Measurements from ENCODE around the gene SYNGR4. TPM values are rescaled to one million over a fixed set of nuclear protein-coding genes. Genes with fewer than 3 reads are reported as not detected.
A peak's percentile ranks its signal among the peaks of the same experiment; 100 is the strongest.

The SYNGR4 gene
- total RNA-seq, 3 donors from 2014 or later = not detected

GRCh38 chr19:48405010-48405659, 41.0 kb downstream of the SYNGR4 start:
- Mint-ChIP-seq H3K4me1 (ENCODE audit: low read depth) (peaks cover 9% of the 10 kb centered on the region), H3K4me3 (no peak overlapping the region), H3K36me3 (ENCODE audit: insufficient read depth) (no peaks in the 10 kb centered on the region), H3K9me3 (no peaks in the 10 kb centered on the region), H3K27me3 (ENCODE audit: low read depth) (peaks cover 8% of the 10 kb centered on the region)
- ATAC-seq (no peak), DNase-seq (no peak)

GRCh38 chr19:48405850-48406249, 41.7 kb downstream of the SYNGR4 start:
- no peaks in the 10 kb centered on the region for H3K36me3 Mint-ChIP-seq (ENCODE audit: insufficient read depth)

DNA sequence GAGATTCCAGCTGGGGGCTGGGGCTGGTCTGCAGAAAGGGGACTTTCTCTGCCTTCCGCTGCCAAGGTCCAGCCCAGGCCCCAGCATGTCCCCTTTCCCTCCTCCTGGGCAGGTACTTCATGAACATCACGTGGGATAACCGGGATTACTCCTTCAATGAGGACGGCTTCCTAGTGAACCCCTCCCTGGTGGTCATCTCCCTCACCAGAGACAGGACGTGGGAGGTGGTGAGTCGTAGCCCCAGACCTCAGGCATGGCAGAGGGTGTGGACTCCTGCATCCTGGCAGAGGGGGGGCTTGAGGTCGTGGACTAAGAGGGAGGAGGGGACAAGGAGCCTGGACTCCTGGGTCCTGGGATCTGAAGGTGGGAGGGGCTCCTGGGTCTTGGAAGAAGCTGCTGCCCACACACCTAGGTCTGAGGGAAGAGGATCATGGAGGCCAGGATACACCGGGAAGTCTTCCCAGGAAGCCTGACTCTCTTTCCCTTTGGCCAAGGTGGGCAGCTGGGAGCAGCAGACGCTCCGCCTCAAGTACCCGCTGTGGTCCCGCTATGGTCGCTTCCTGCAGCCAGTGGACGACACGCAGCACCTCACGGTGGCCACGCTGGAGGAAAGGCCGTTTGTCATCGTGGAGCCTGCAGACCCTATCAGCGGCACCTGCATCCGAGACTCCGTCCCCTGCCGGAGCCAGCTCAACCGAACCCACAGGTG, 49.9 kb downstream of the SYNGR4 start:
- DNase-seq (no peak), ATAC-seq (no peak)
- H3K4me1 Mint-ChIP-seq (ENCODE audit: low read depth) = peaks cover 14% of the 10 kb centered on the region
- peaks cover 11% of the 10 kb centered on the region for H3K27me3 Mint-ChIP-seq (ENCODE audit: low read depth)
- H3K9me3 Mint-ChIP-seq = no peaks in the 10 kb centered on the region
- H3K36me3 Mint-ChIP-seq (ENCODE audit: insufficient read depth) = no peaks in the 10 kb centered on the region
- no peak overlapping the region for H3K4me3 Mint-ChIP-seq

More at GRCh38 chr19:48405850-48406249, 41.7 kb downstream of the SYNGR4 start:
- Mint-ChIP-seq H3K9me3 (no peaks in the 10 kb centered on the region), H3K27me3 (ENCODE audit: low read depth) (peaks cover 8% of the 10 kb centered on the region), H3K4me3 (no peak overlapping the region), H3K4me1 (ENCODE audit: low read depth) (peaks cover 9% of the 10 kb centered on the region)
- DNase-seq = no peak
- ATAC-seq = no peak

- no peak overlapping the region for H3K4me3 Mint-ChIP-seq
These were observed 51.2 kb downstream of the SYNGR4 start for GRCh38 chr19:48415395-48415794.

GRCh38 chr19:48415806-48416221, 51.6 kb downstream of the SYNGR4 start:
- no peaks in the 10 kb centered on the region for H3K9me3 Mint-ChIP-seq
- peaks cover 11% of the 10 kb centered on the region for H3K27me3 Mint-ChIP-seq (ENCODE audit: low read depth)
- ATAC-seq (no peak), DNase-seq (no peak)
- no peak overlapping the region for H3K4me3 Mint-ChIP-seq
- H3K4me1 Mint-ChIP-seq (ENCODE audit: low read depth) = peaks cover 16% of the 10 kb centered on the region
- H3K36me3 Mint-ChIP-seq (ENCODE audit: insufficient read depth) = no peaks in the 10 kb centered on the region

More at GRCh38 chr19:48415395-48415794, 51.2 kb downstream of the SYNGR4 start:
- Mint-ChIP-seq H3K4me1 (ENCODE audit: low read depth) (peaks cover 16% of the 10 kb centered on the region), H3K9me3 (no peaks in the 10 kb centered on the region), H3K27me3 (ENCODE audit: low read depth) (peaks cover 11% of the 10 kb centered on the region), H3K36me3 (ENCODE audit: insufficient read depth) (no peaks in the 10 kb centered on the region)
- ATAC-seq = peak; percentile 68 to 69
- DNase-seq = peak; percentile 58

DNA sequence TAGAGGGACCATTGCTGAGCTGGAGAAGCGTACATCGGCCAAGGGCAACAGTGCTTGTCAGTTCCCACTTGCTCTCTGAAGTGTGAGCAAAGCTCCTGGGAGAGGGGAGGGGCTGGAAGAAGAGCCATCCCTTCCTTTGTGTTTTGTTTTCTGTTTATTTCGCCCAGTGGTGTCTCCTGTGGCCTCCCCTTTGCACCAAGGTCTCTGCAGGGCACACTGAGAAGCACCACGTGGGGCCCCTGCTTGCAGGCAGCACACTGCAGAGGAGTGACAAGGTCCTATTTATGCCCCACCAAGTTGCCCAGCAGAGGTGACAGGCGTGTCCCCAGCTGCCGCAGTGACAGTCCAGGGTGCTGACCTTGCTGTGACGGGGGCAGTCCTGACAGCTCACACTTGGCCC, 53.3 kb downstream of the SYNGR4 start:
- Mint-ChIP-seq H3K4me3 (no peak overlapping the region), H3K36me3 (ENCODE audit: insufficient read depth) (no peaks in the 10 kb centered on the region), H3K9me3 (no peaks in the 10 kb centered on the region), H3K4me1 (ENCODE audit: low read depth) (peaks cover 16% of the 10 kb centered on the region), H3K27me3 (ENCODE audit: low read depth) (peaks cover 11% of the 10 kb centered on the region)
- ATAC-seq (no peak), DNase-seq (no peak)

DNA sequence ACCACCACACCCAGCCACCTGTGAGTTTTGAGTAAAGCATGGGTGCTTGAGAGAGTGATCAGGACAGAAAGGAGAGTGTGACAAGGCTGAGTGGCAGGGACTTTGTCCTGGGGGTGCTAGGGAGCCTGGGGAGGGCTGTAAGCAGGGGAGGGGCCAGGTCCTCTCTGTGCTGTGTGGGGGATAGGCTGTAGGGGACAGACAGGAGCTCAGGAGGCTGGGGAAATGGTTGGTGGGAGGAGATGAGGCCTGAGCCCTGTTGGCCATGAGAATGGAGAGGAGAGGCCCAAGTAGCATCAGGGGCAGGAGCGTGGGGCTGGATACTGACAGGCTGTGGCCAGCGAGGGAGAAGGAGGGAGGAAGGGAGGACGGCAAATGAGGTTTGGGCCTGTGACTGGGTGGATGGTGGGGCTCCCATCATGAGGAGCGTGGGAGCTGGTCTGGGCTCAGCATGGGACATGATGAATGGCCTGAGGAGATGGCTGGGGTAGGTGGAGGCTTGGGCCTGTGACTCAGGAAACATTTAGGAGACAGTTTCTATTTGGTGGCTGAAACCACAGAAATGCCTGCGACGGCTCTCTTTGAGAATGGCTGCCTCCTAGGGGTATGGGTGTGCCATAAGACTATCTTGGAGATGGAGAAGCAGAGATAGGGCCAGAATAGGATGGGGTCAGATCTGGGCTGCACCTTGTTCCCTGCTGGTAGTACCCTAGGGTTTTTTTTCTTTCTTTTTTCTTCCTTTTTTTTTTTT, 54.3 kb downstream of the SYNGR4 start:
- peaks cover 16% of the 10 kb centered on the region for H3K4me1 Mint-ChIP-seq (ENCODE audit: low read depth)
- DNase-seq (no peak), ATAC-seq (no peak)
- peak overlapping the region; percentile 59 for H3K4me3 Mint-ChIP-seq
- no peaks in the 10 kb centered on the region for H3K36me3 Mint-ChIP-seq (ENCODE audit: insufficient read depth)
- H3K27me3 Mint-ChIP-seq (ENCODE audit: low read depth) = peaks cover 11% of the 10 kb centered on the region
- H3K9me3 Mint-ChIP-seq = no peaks in the 10 kb centered on the region

DNA sequence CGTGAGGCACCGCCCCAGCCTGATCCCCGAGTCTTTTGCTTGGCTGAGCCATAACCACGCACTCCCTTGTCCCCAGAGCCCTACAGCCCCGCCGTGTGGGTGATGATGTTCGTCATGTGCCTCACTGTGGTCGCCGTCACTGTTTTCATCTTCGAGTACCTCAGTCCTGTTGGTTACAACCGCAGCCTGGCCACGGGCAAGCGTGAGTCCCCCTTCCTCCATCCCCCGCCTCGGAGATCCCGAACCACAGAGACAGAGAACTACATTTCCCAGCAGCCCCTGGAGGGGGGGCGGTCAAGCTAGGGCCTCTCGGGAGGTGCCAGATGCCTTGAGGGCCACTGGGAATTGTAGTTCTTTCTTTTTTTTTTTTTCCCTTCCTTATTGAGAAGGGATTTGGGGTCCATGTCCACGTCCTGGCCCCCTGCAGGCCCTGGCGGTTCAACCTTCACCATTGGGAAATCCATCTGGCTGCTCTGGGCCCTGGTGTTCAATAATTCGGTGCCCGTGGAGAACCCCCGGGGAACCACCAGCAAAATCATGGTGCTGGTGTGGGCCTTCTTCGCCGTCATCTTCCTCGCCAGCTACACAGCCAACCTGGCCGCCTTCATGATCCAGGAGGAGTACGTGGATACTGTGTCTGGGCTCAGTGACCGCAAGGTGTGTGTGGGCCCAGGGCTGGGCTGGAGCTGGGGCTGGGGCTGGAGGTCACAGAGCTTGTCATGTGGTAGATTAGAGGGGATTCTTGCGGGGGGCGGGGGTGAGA, 55.2 kb downstream of the SYNGR4 start:
- DNase-seq (peak; percentile 60), ATAC-seq (peak; percentile 81 to 85)
- H3K4me1 Mint-ChIP-seq (ENCODE audit: low read depth) = peaks cover 16% of the 10 kb centered on the region
- peaks cover 11% of the 10 kb centered on the region for H3K27me3 Mint-ChIP-seq (ENCODE audit: low read depth)
- peak overlapping the region; percentile 59 for H3K4me3 Mint-ChIP-seq
- no peaks in the 10 kb centered on the region for H3K36me3 Mint-ChIP-seq (ENCODE audit: insufficient read depth)
- H3K9me3 Mint-ChIP-seq = no peaks in the 10 kb centered on the region

GRCh38 chr19:48421548-48421947, 57.4 kb downstream of the SYNGR4 start:
- H3K4me1 Mint-ChIP-seq (ENCODE audit: low read depth) = peaks cover 14% of the 10 kb centered on the region
- no peak overlapping the region for H3K4me3 Mint-ChIP-seq
- no peaks in the 10 kb centered on the region for H3K36me3 Mint-ChIP-seq (ENCODE audit: insufficient read depth)
- DNase-seq = no peak
- H3K9me3 Mint-ChIP-seq = no peaks in the 10 kb centered on the region
- peaks cover 4% of the 10 kb centered on the region for H3K27me3 Mint-ChIP-seq (ENCODE audit: low read depth)
- no peak for ATAC-seq

GRCh38 chr19:48424694-48425219, 60.6 kb downstream of the SYNGR4 start:
- Mint-ChIP-seq H3K36me3 (ENCODE audit: insufficient read depth) (no peaks in the 10 kb centered on the region), H3K4me1 (ENCODE audit: low read depth) (peaks cover 5% of the 10 kb centered on the region), H3K27me3 (ENCODE audit: low read depth) (no peaks in the 10 kb centered on the region), H3K4me3 (peak overlapping the region; percentile 24), H3K9me3 (no peaks in the 10 kb centered on the region)
- DNase-seq (no peak), ATAC-seq (no peak)

Other genes starting within 250 kb of the SYNGR4 start
- 100 to 1,000 TPM in 2 of 3 donors, 10 to 100 TPM in 1; 77.5 to 103 (median 102) TPM for gene LIG1, start 194.0 kb upstream of the SYNGR4 start, total RNA-seq
- gene ZSWIM9, start 193.7 kb upstream of the SYNGR4 start, total RNA-seq = 1 to 10 TPM; 6.0 to 6.7 (median 6.5) TPM
- 10 to 100 TPM; 47.6 to 55.1 (median 51.3) TPM for gene CARD8, start 108.5 kb upstream of the SYNGR4 start, total RNA-seq
- gene ZNF114, start 94.3 kb upstream of the SYNGR4 start, total RNA-seq = under 1 TPM in 2 of 3 donors, not detected in 1; 0.10 to 0.18 TPM
- 100 to 1,000 TPM; 187 to 207 (median 196) TPM for gene EMP3, start 38.8 kb upstream of the SYNGR4 start, total RNA-seq
- 1 to 10 TPM; 5.2 to 6.4 (median 5.6) TPM for gene TMEM143, start 427 bp upstream of the SYNGR4 start, total RNA-seq
- gene KDELR1, start 27.2 kb downstream of the SYNGR4 start, total RNA-seq = 10 to 100 TPM; 58.6 to 63.8 (median 61.3) TPM
- gene GRIN2D, start 29.3 kb downstream of the SYNGR4 start, total RNA-seq = under 1 TPM; 0.11 to 0.14 (median 0.13) TPM
- 100 to 1,000 TPM; 175 to 192 (median 187) TPM for gene GRWD1, start 81.6 kb downstream of the SYNGR4 start, total RNA-seq
- gene KCNJ14, start 91.2 kb downstream of the SYNGR4 start, total RNA-seq = 1 to 10 TPM; 3.1 to 3.3 (median 3.3) TPM
- gene CYTH2, start 105.0 kb downstream of the SYNGR4 start, total RNA-seq = 10 to 100 TPM; 30.7 to 36.2 (median 31.5) TPM
- 1 to 10 TPM; 1.8 to 2.6 (median 2.0) TPM for gene LMTK3, start 147.5 kb downstream of the SYNGR4 start, total RNA-seq
- gene SULT2B1, start 187.8 kb downstream of the SYNGR4 start, total RNA-seq = not detected
- gene SPACA4, start 242.4 kb downstream of the SYNGR4 start, total RNA-seq = not detected

Measured in activated T-cell treated with anti-CD3 and anti-CD28 coated beads, Interleukin-2, amount 50 U/mL, for 4 hours (primary cell).